Parathyroid adenoma (tissue), 2 donors: ENCODE data around the gene B3GALT4.
A peak's percentile ranks its signal among the peaks of the same experiment; 100 is the strongest.

ENCODE experiments used
- H2AFZ ChIP-seq: fragments of 300-600 bp; sonication (generic); one replicate; pipeline ENCODE4 v1.7.0; 2017; ENCODE audit warnings: antibody characterized with exemption, mild to moderate bottlenecking
- H3K27ac ChIP-seq: fragments of 300-600 bp; sonication (generic); one replicate; pipeline ENCODE4 v1.7.0; 2017
- H3K27me3 ChIP-seq: fragments of 300-600 bp; sonication (generic); one replicate; pipeline ENCODE4 v1.7.0; 2017; ENCODE audit warnings: low read length; ENCODE audit not compliant: control insufficient read depth, insufficient read depth
- H3K36me3 ChIP-seq: fragments of 300-600 bp; sonication (generic); one replicate; pipeline ENCODE4 v1.7.0; 2017; ENCODE audit warnings: low read length; ENCODE audit not compliant: control insufficient read depth, insufficient read depth
- H3K4me1 ChIP-seq: fragments of 300-600 bp; sonication (generic); one replicate; pipeline ENCODE4 v1.7.0; 2017; ENCODE audit warnings: control low read depth
- H3K4me2 ChIP-seq: fragments of 300-600 bp; sonication (generic); one replicate; pipeline ENCODE4 v1.7.0; 2017; ENCODE audit warnings: low read length
- H3K4me3 ChIP-seq: fragments of 300-600 bp; sonication (generic); one replicate; pipeline ENCODE4 v1.7.0; 2017; ENCODE audit warnings: low read depth, low read length
- H3K79me2 ChIP-seq: fragments of 300-600 bp; sonication (generic); one replicate; pipeline ENCODE4 v1.7.0; 2017; ENCODE audit warnings: control low read depth
- H3K9ac ChIP-seq: fragments of 300-600 bp; sonication (generic); one replicate; pipeline ENCODE4 v1.7.0; 2017; ENCODE audit warnings: mild to moderate bottlenecking
- H3K9me3 ChIP-seq: fragments of 300-600 bp; sonication (generic); one replicate; pipeline ENCODE4 v1.7.0; 2017; ENCODE audit warnings: low read length; ENCODE audit not compliant: control insufficient read depth
- CTCF ChIP-seq: fragments of 300-600 bp; sonication (generic); IDR thresholded peaks from one replicate; pipeline ENCODE4 v1.7.0; 2017; ENCODE audit warnings: antibody characterized with exemption, mild to moderate bottlenecking
- donor health status: primary hyperparathyroidism.

The B3GALT4 gene

DNA sequence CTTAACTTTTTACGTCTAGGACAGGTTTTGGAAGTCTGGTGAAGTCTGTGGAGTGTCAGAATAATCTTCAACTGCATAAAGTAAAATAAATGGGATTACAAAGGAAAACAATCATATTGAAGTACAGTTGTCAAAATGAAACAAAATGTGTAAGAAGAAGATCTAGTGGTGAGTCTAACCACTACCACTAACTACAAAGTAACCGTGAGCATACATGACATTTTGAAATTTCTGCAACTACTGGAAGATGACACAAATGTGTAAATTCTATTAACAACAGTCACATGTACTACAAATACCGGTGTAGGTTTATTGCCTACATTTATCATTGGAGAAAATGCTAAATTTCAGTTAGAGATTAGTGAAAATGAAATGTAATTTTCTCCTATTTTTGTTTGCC lies 35.0 kb upstream of the B3GALT4 start:
- H3K27ac ChIP-seq = no peak overlapping the region
- no peaks in the 10 kb centered on the region for H3K79me2 ChIP-seq
- no peaks in the 10 kb centered on the region for H3K27me3 ChIP-seq
- H2AFZ ChIP-seq = no peak overlapping the region
- no peak overlapping the region for H3K9ac ChIP-seq
- H3K4me2 ChIP-seq = no peak overlapping the region
- TF ChIP-seq CTCF = no peak
- H3K4me1 ChIP-seq = no peaks in the 10 kb centered on the region
- H3K4me3 ChIP-seq = no peak overlapping the region
- no peaks in the 10 kb centered on the region for H3K9me3 ChIP-seq
- H3K36me3 ChIP-seq = no peaks in the 10 kb centered on the region

DNA sequence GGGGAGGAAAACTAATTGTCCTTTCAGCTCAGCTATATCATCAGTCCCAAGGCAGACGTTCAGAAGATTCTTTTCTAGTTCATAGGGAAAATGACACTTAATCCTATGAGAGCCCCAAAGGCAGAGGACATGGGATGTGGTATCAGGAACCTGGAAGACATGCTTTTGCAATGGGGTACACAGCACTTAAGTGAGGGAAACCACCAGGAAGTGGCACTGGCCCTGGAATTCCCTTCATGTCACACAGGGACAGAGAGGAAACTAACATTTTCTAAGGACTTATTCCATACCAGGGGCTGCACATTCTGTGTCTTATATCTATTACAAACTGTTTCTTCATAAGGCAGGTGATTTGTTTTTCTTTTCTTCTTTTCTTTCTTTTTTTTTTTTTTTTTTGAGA lies 33.4 kb upstream of the B3GALT4 start:
- Histone ChIP-seq H3K36me3 (no peaks in the 10 kb centered on the region), H3K9me3 (no peaks in the 10 kb centered on the region)
- TF ChIP-seq CTCF = no peak

DNA sequence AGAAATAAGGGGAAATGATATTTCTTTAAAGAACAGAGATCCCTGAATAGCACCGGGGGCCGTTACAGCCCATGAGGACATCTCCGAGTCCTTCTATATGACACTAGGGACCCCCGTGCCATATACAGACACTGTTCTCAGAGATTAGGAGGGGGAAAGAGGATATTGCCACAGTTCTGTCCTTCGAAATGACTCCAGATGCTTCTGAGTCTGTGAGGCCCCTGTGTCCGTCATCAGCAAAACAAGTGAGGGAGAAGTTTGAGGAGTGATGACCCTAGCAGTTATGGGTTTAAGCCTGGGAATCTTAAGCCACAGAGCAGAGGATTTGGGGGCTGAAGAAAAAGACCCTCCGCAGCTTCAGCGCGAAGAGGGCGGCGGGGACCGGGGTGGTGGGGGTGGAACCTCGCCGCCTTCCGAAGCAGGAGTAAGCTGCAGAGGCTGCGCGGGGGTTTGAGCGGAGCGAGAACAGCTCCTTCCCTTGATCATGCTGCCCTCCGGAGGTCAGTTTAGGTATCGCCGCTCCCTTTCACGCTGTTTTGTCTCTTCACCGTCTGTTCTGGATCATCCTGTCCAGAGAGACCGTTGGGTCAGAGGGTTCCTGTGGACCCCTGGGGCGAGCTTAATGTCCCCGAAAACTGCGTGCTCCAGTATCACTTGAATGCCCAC lies 28.8 kb upstream of the B3GALT4 start:
- H3K79me2 ChIP-seq = no peaks in the 10 kb centered on the region
- peak overlapping the region; percentile 71 for H3K4me3 ChIP-seq
- peak overlapping the region; percentile 93 for H3K4me2 ChIP-seq
- no peak overlapping the region for H3K9ac ChIP-seq
- H3K27me3 ChIP-seq = no peaks in the 10 kb centered on the region
- peak overlapping the region; percentile 94 for H3K27ac ChIP-seq
- H3K36me3 ChIP-seq = no peaks in the 10 kb centered on the region
- H3K4me1 ChIP-seq = peaks cover 10% of the 10 kb centered on the region
- peak; percentile 97 for TF ChIP-seq CTCF
- H3K9me3 ChIP-seq = no peaks in the 10 kb centered on the region
- H2AFZ ChIP-seq = peak overlapping the region; percentile 89

More for the DNA sequence above, 33.4 kb upstream of the B3GALT4 start:
- Histone ChIP-seq H3K4me3 (no peak overlapping the region), H3K4me1 (peaks cover 2% of the 10 kb centered on the region), H3K9ac (no peak overlapping the region), H3K27ac (no peak overlapping the region), H3K79me2 (no peaks in the 10 kb centered on the region), H3K4me2 (no peak overlapping the region), H3K27me3 (no peaks in the 10 kb centered on the region), H2AFZ (no peak overlapping the region)

GRCh38 chr6:33248643-33248931 lies 28.3 kb upstream of the B3GALT4 start:
- Histone ChIP-seq H3K9me3 (no peaks in the 10 kb centered on the region), H3K79me2 (no peaks in the 10 kb centered on the region), H3K36me3 (no peaks in the 10 kb centered on the region), H2AFZ (peak overlapping the region; percentile 89), H3K27ac (peak overlapping the region; percentile 94), H3K9ac (no peak overlapping the region), H3K4me2 (peak overlapping the region; percentile 93), H3K27me3 (no peaks in the 10 kb centered on the region), H3K4me1 (peaks cover 10% of the 10 kb centered on the region), H3K4me3 (peak overlapping the region; percentile 71)
- no peak for TF ChIP-seq CTCF
